Measurements from ENCODE around the gene AKR1B15. TPM values are rescaled to one million over a fixed set of nuclear protein-coding genes. Genes with fewer than 3 reads are reported as not detected.
"Not testable (repeated sequence)": the region's sequence is repeated elsewhere in the genome, so short reads cannot be mapped to it uniquely, and the experiment has no call there.

AKR1B15 gene
- total RNA-seq, 2 donors from 2014 or later, result not detected

- TF ChIP-seq CTCF (conservative IDR thresholded peaks at IDR 0.05), result no peak
- no peak overlapping the region for H3K4me3 ChIP-seq (ENCODE audit: low read length)
- Mint-ChIP-seq H3K9me3 (peaks cover 51% of the 10 kb centered on the region), H3K27me3 (ENCODE audit: insufficient read depth) (peaks cover 5% of the 10 kb centered on the region), H3K36me3 (ENCODE audit: low read depth) (peaks cover 2% of the 10 kb centered on the region), H3K27ac (no peak overlapping the region), H3K4me3 (no peak overlapping the region), H3K4me1 (no peaks in the 10 kb centered on the region)
- H3K9ac ChIP-seq (ENCODE audit: extremely low read depth, low read length, poor library complexity, severe bottlenecking), result no peak overlapping the region
- H3K9me3 ChIP-seq (ENCODE audit: control insufficient read depth, low read length), result peaks cover 21% of the 10 kb centered on the region
- 81 to 89% methylated on average over 1 to 2 of the region's 2 CpGs for WGBS, 2 experiments (ENCODE audit: insufficient coverage in 1 of 2, insufficient read length in 1 of 2)
- DNase-seq, result no peak
- no peaks in the 10 kb centered on the region for H3K4me1 ChIP-seq (ENCODE audit: control insufficient read depth, insufficient read depth, low read length)
- H3K36me3 ChIP-seq (ENCODE audit: control insufficient read depth, insufficient read depth, low read length), result no peaks in the 10 kb centered on the region
- no peaks in the 10 kb centered on the region for H3K27me3 ChIP-seq (ENCODE audit: control insufficient read depth, insufficient read depth, low read length, poor library complexity, severe bottlenecking)
- no peak overlapping the region for H3K27ac ChIP-seq (ENCODE audit: low read depth, low read length)
These were observed 16.8 kb downstream of the AKR1B15 start for GRCh38 chr7:134565643-134566136.

GRCh38 chr7:134567368-134567767, 18.5 kb downstream of the AKR1B15 start:
- Histone ChIP-seq H3K36me3 (ENCODE audit: control insufficient read depth, insufficient read depth, low read length) (no peaks in the 10 kb centered on the region), H3K9ac (ENCODE audit: extremely low read depth, low read length, poor library complexity, severe bottlenecking) (no peak overlapping the region), H3K27me3 (ENCODE audit: control insufficient read depth, insufficient read depth, low read length, poor library complexity, severe bottlenecking) (no peaks in the 10 kb centered on the region), H3K4me3 (ENCODE audit: low read length) (no peak overlapping the region), H3K9me3 (ENCODE audit: control insufficient read depth, low read length) (peaks cover 26% of the 10 kb centered on the region), H3K4me1 (ENCODE audit: control insufficient read depth, insufficient read depth, low read length) (no peaks in the 10 kb centered on the region), H3K27ac (ENCODE audit: low read depth, low read length) (no peak overlapping the region)
- 71 to 100% methylated on average over 1 to 3 of the region's 3 CpGs for WGBS, 2 experiments (ENCODE audit: insufficient coverage in 1 of 2, insufficient read length in 1 of 2)
- Mint-ChIP-seq H3K9me3 (peaks cover 59% of the 10 kb centered on the region), H3K4me1 (no peaks in the 10 kb centered on the region), H3K27me3 (ENCODE audit: insufficient read depth) (peaks cover 5% of the 10 kb centered on the region), H3K4me3 (no peak overlapping the region), H3K36me3 (ENCODE audit: low read depth) (peaks cover 2% of the 10 kb centered on the region), H3K27ac (no peak overlapping the region)
- no peak for TF ChIP-seq CTCF (conservative IDR thresholded peaks at IDR 0.05)
- DNase-seq, result no peak

GRCh38 chr7:134569962-134570361, 21.1 kb downstream of the AKR1B15 start:
- H3K4me3 ChIP-seq (ENCODE audit: low read length); DNase-seq; H3K27ac ChIP-seq (ENCODE audit: low read depth, low read length); H3K36me3 ChIP-seq (ENCODE audit: control insufficient read depth, insufficient read depth, low read length); H3K4me1 Mint-ChIP-seq; H3K4me3 Mint-ChIP-seq; H3K27me3 Mint-ChIP-seq (ENCODE audit: insufficient read depth); H3K27ac Mint-ChIP-seq; H3K9ac ChIP-seq (ENCODE audit: extremely low read depth, low read length, poor library complexity, severe bottlenecking); H3K27me3 ChIP-seq (ENCODE audit: control insufficient read depth, insufficient read depth, low read length, poor library complexity, severe bottlenecking); H3K4me1 ChIP-seq (ENCODE audit: control insufficient read depth, insufficient read depth, low read length); H3K36me3 Mint-ChIP-seq (ENCODE audit: low read depth): not testable (repeated sequence)
- peaks cover 52% of the 10 kb centered on the region for H3K9me3 Mint-ChIP-seq
- 90 to 93% methylated on average over 8 to 9 of the region's 9 CpGs for WGBS, 2 experiments (ENCODE audit: insufficient coverage in 1 of 2, insufficient read length in 1 of 2)
- H3K9me3 ChIP-seq (ENCODE audit: control insufficient read depth, low read length), result peaks cover 26% of the 10 kb centered on the region

GRCh38 chr7:134571101-134571500, 22.2 kb downstream of the AKR1B15 start:
- no peak overlapping the region for H3K4me3 Mint-ChIP-seq
- 86% methylated on average over 2 of the region's 2 CpGs; no CpG with 5 or more reads in 1 of the 2 experiments for WGBS, 2 experiments (ENCODE audit: insufficient coverage in 1 of 2, insufficient read length in 1 of 2)
- H3K27me3 Mint-ChIP-seq (ENCODE audit: insufficient read depth), result peaks cover 5% of the 10 kb centered on the region
- no peak overlapping the region for H3K27ac Mint-ChIP-seq
- Histone ChIP-seq H3K9ac (ENCODE audit: extremely low read depth, low read length, poor library complexity, severe bottlenecking) (no peak overlapping the region), H3K36me3 (ENCODE audit: control insufficient read depth, insufficient read depth, low read length) (no peaks in the 10 kb centered on the region), H3K4me1 (ENCODE audit: control insufficient read depth, insufficient read depth, low read length) (no peaks in the 10 kb centered on the region), H3K27ac (ENCODE audit: low read depth, low read length) (no peak overlapping the region), H3K9me3 (ENCODE audit: control insufficient read depth, low read length) (peaks cover 26% of the 10 kb centered on the region), H3K27me3 (ENCODE audit: control insufficient read depth, insufficient read depth, low read length, poor library complexity, severe bottlenecking) (no peaks in the 10 kb centered on the region), H3K4me3 (ENCODE audit: low read length) (no peak overlapping the region)
- no peaks in the 10 kb centered on the region for H3K4me1 Mint-ChIP-seq
- peaks cover 2% of the 10 kb centered on the region for H3K36me3 Mint-ChIP-seq (ENCODE audit: low read depth)
- TF ChIP-seq CTCF (conservative IDR thresholded peaks at IDR 0.05), result no peak
- H3K9me3 Mint-ChIP-seq, result peaks cover 46% of the 10 kb centered on the region
- no peak for DNase-seq

Measured in endodermal cell (in vitro differentiated cells).